Ramos (cell line): ENCODE data around the gene AVEN.

Experiments used
- in situ Hi-C: fragments of 300-500 bp; cut with MboI; formaldehyde crosslinking; loops from one replicate; pipeline ENCODE4 v1.14.3; 2022; ENCODE audit warnings: low sequenced_read_pairs; ENCODE audit not compliant: unreplicated experiment

The AVEN gene

GRCh38 chr15:34038871-34039789 is at the start of gene AVEN:
AVEN (minus strand) TSS chr15:34039204; CDS start chr15:34039046, 158 bp downstream.
- in situ Hi-C loops, result no loop called here

- in situ Hi-C loops, result no loop called here
Observed at GRCh38 chr15:34085746-34086145, 46.7 kb upstream of the AVEN start.

GRCh38 chr15:34084086-34084485 is 45.1 kb upstream of the AVEN start:
- in situ Hi-C loops, result no loop called here

- in situ Hi-C loops, result no loop called here
Observed at GRCh38 chr15:34079904-34080303, 40.9 kb upstream of the AVEN start.

- in situ Hi-C loops, result no loop called here
Observed at GRCh38 chr15:34078900-34079299, 39.9 kb upstream of the AVEN start.

- in situ Hi-C loops, result no loop called here
Observed at GRCh38 chr15:34076785-34077184, 37.8 kb upstream of the AVEN start.

GRCh38 chr15:34070003-34070402 is 31.0 kb upstream of the AVEN start:
- in situ Hi-C loops, result loop anchor here (25.0 kb wide), 2 partner anchors 517 to 842 kb away; partner anchors contain the start of gene GOLGA8B

GRCh38 chr15:34065941-34066340 is 26.9 kb upstream of the AVEN start:
- in situ Hi-C loops, result loop anchor here (25.0 kb wide), 2 partner anchors 521 to 846 kb away; partner anchors contain the start of gene GOLGA8B

- in situ Hi-C loops, result loop anchor here (25.0 kb wide), 2 partner anchors 522 to 847 kb away; partner anchors contain the start of gene GOLGA8B
Observed at GRCh38 chr15:34065261-34065660, 26.3 kb upstream of the AVEN start.

- in situ Hi-C loops, result loop anchor here (5.0 to 25.0 kb wide), 3 partner anchors 148 to 848 kb away; partner anchors contain the start of genes GOLGA8B and KATNBL1
Observed at GRCh38 chr15:34064438-34064837, 25.4 kb upstream of the AVEN start.

GRCh38 chr15:34059946-34060345 is 20.9 kb upstream of the AVEN start:
- in situ Hi-C loops, result loop anchor here (5.0 to 25.0 kb wide), 3 partner anchors 152 to 852 kb away; partner anchors contain the start of genes GOLGA8B and KATNBL1

GRCh38 chr15:34059476-34059875 is 20.5 kb upstream of the AVEN start:
- in situ Hi-C loops, result loop anchor here (25.0 kb wide), 2 partner anchors 528 to 853 kb away; partner anchors contain the start of gene GOLGA8B

GRCh38 chr15:34056911-34057310 is 17.9 kb upstream of the AVEN start:
- in situ Hi-C loops, result loop anchor here (25.0 kb wide), 2 partner anchors 530 to 855 kb away; partner anchors contain the start of gene GOLGA8B

GRCh38 chr15:34055868-34056595 is 17.0 kb upstream of the AVEN start:
- in situ Hi-C loops, result loop anchor here (25.0 kb wide), 2 partner anchors 531 to 856 kb away; partner anchors contain the start of gene GOLGA8B

GRCh38 chr15:34054081-34054707 is 15.2 kb upstream of the AVEN start:
- in situ Hi-C loops, result loop anchor here (25.0 kb wide), 2 partner anchors 533 to 858 kb away; partner anchors contain the start of gene GOLGA8B

- in situ Hi-C loops, result loop anchor here (25.0 kb wide), 2 partner anchors 537 to 862 kb away; partner anchors contain the start of gene GOLGA8B
Observed at GRCh38 chr15:34050385-34050784, 11.4 kb upstream of the AVEN start.

- in situ Hi-C loops, result no loop called here
Observed at GRCh38 chr15:34049112-34049511, 10.1 kb upstream of the AVEN start.

GRCh38 chr15:34047893-34048775 is 9.1 kb upstream of the AVEN start:
- in situ Hi-C loops, result no loop called here
